Body of pancreas (tissue), 4 donors: ENCODE results near the gene PCID2.

Source experiments
- POLR2A ChIP-seq, 3 donors: fragments of 450-650 bp; IDR thresholded peaks; one replicate each; pipeline ENCODE4 v1.6.1; 2016; ENCODE audit warnings: antibody characterized with exemption in 3 of 3, mild to moderate bottlenecking in 2 of 3
- TF ChIP-seq, protein P1 (sequence below), 7 experiments: fragments of 450-650 bp in 4 of 7; fragments of 200-600 bp in 3 of 7; sonication (generic) in 3 of 7; IDR thresholded peaks; one replicate each; pipeline ENCODE4 v1.5.1; 2016 to 2019; ENCODE audit warnings: antibody characterized with exemption in 7 of 7

DNA sequence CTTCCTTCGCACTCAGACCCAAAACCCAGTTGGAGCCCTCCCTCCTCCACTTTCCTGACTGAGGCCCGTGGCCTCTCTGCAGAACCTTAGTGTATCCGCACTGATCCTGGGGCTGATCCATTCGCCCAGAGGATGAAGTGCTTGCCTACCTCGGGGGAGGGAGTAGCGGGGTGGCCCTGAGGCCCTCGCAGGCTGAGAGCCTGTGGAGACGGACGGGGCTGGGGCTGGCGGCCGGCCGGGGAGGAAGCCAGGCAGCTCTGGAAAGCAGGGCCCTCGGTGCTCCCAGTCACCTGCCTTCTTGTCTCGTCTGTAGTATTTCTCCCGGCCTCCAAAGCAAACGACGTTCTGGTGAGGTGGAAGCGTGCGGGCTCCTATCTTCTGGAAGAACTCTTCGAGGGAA, 48.8 kb downstream of the PCID2 start:
- TF ChIP-seq, protein P1, sequence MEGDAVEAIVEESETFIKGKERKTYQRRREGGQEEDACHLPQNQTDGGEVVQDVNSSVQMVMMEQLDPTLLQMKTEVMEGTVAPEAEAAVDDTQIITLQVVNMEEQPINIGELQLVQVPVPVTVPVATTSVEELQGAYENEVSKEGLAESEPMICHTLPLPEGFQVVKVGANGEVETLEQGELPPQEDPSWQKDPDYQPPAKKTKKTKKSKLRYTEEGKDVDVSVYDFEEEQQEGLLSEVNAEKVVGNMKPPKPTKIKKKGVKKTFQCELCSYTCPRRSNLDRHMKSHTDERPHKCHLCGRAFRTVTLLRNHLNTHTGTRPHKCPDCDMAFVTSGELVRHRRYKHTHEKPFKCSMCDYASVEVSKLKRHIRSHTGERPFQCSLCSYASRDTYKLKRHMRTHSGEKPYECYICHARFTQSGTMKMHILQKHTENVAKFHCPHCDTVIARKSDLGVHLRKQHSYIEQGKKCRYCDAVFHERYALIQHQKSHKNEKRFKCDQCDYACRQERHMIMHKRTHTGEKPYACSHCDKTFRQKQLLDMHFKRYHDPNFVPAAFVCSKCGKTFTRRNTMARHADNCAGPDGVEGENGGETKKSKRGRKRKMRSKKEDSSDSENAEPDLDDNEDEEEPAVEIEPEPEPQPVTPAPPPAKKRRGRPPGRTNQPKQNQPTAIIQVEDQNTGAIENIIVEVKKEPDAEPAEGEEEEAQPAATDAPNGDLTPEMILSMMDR (IDR thresholded peaks at IDR 0.05), result no peak
- TF ChIP-seq POLR2A (IDR thresholded peaks at IDR 0.05), result no peak
